GM18519 (cell line): ENCODE data around the gene RCAN1.
"Not testable (repeated sequence)": the region's sequence is repeated elsewhere in the genome, so short reads cannot be mapped to it uniquely, and the experiment has no call there.

Source experiments
- ATAC-seq: cut with Tn5 transposase; IDR thresholded peaks from one replicate; pipeline ENCODE4 v1.9.1; 2021; ENCODE audit warnings: mild to moderate bottlenecking, moderate library complexity; ENCODE audit not compliant: unreplicated experiment, low FRiP score

RCAN1 gene

GRCh38 chr21:34520281-34520680 is 94.6 kb downstream of the RCAN1 start:
- no peak for ATAC-seq

GRCh38 chr21:34519694-34520093 is 95.2 kb downstream of the RCAN1 start:
- no peak for ATAC-seq

- ATAC-seq: no peak
Observed at GRCh38 chr21:34519016-34519415, 95.9 kb downstream of the RCAN1 start.

- ATAC-seq: no peak
Observed at GRCh38 chr21:34518301-34518700, 96.6 kb downstream of the RCAN1 start.

DNA sequence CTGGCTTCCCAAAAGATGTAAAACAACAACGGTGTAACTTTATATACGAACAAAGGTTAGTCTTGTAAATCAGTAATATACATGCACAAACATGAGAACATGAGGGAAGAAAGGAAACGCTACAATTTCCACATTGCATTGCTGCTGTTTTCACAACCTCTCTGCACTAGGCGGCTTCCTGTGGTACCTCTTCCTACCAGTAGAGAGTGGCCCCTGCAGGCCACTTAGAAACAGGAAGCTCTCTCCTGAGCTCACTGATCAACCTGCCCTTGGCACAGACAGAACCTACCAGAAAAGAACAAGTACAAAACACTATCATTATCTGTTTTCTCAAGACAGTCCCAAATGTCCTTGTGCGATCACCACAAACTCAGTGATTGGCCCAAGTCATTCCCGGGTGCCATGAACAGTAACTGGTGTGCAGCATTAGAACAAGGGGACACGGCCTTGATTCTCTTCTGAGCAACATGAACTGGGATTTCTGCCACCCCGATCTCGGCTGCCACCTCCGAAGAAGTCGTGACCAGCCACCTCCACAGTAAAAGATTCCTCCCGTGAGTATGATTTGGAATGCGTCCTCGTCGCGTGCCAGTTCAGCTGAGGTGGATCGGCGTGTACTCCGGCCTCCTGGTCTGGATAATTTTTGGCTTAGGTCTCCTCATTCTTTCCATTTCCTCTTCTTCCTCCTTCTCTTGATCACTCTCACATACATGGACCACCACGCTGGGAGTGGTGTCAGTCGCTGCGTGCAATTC is 97.2 kb downstream of the RCAN1 start:
- no peak for ATAC-seq

- no peak for ATAC-seq
Observed at GRCh38 chr21:34517039-34517438, 97.9 kb downstream of the RCAN1 start.

DNA sequence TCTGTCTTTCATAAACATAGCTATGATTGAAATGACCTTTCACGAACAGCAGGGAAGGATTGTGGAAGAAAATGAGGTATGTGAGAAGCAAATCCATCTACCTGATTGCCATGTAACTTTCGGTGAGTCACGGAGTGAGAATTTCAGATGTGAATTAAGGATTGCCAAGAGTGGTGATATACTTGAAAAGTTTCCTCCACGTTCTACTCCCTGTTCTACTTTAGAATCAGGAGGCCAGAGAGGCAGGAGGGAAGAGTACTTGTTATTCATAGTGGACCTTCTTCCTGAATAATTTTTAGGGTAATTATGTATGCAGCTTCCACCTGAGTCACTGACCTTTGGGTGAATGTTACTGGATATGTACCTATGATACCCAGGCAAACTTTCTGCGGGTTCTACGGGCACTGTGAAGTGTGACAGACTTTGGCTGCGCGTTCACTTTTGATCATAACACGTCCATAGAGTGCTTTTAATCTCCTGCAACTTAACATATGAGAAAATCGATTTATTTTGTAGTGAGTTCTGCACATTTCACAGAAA is 100.3 kb downstream of the RCAN1 start:
- no peak for ATAC-seq

GRCh38 chr21:34513129-34513675 is 101.7 kb downstream of the RCAN1 start:
- no peak for ATAC-seq

DNA sequence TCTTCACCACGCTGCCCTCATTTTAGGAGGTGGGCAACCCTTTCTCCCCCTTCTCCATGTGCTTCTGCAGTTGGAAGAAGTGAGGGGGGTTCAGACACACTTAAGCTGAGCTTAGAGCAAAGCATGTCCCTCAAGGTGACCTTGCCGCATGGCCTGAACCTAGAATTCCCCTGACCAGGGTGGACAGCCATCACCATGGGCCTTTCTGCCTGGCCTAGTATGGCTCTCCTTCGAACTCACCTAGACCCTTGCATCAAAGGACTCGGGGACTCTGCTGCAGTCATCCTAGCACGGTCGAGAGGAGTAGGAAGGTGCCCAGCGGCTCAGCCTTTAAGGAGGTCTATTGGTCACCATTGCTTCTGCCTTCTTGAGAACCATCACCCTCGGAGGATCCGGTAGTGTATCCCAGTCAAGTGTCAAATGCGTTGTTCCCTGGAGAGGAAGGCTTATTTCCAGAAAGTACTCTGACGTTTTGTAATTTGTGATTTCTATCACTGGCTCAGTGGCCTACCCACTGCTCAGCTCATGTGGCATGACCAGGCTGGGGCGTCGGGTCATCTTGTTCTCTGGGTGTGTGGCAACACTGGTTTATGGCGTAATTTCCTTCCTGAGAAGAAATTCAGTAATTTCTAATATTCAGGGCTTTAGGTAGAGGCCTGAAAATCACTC is 103.0 kb downstream of the RCAN1 start, which contains the start of gene KCNE1:
KCNE1 (minus strand) TSS at position 424 of the 669 bp plus-strand sequence. CDS start 62,576 bp downstream, outside the sequence.
- ATAC-seq: no peak

DNA sequence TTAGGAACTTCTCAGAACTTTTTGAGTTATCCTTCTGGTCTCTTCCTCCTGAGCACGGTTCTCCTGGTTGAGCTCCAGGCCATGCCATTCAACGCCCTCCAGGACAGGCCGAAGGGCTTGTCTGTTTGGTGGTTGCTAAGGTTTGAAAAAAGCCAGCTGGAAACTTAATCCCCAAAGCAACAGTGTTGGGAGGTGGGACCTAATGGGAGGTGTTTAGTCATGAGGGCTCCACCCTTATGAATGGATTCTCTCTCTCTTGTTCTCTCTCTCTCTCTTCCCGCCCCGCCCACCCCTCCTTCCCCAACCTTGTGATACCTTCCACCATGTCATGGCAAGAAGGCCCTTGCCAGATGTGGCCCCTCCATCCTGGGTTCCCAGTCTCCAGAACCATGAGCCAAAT is 103.7 kb downstream of the RCAN1 start:
- ATAC-seq: no peak

DNA sequence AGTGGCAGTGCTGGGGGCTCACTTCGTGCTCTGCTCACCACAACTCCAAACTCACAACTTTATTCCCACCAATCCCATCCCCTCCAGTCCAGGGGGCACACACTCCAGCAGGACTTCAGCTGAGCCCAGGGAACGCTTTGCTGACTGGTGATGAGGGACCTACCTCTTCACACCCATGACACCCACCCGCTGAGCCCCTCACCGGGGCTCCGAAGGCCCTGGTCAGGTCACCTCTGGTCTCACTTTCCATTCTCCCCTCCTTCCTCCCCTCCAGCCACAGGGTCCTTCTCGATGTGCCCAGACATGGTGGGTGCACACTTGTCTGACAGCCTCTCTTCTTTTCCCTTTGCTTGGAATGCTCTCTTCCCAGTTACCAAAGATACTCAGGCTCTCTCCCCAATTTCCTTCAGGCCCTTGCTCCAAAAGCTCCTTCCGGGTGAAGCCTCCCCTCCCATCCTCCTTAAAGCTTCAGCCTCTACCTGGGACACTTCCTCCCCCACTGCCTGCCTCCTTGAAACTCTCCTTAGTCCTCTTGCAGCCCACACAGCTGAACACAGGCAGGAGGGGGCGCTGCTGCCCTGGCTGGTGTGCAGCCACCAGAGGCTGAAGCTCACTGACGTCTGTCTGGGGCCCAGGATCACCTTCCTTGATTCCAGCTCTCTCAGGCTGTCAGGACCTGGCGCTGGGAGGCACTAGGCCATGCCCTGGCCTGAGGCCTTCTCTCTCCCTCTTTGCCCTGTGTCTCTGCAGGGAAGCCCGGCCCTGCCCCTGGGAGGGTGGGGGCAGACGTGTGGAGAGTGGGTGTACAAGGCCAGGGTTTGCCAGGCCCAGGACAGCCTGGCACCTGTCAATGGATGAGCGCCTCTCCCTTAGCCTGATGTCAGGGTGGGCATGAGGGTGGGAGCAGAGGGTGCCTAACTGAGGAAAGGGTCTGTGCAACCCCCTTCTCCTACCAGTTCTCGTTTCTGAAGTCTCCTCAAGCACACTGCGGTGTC is 104.5 kb downstream of the RCAN1 start:
- ATAC-seq: no peak

GRCh38 chr21:34509151-34509550 is 105.8 kb downstream of the RCAN1 start:
- ATAC-seq: no peak

DNA sequence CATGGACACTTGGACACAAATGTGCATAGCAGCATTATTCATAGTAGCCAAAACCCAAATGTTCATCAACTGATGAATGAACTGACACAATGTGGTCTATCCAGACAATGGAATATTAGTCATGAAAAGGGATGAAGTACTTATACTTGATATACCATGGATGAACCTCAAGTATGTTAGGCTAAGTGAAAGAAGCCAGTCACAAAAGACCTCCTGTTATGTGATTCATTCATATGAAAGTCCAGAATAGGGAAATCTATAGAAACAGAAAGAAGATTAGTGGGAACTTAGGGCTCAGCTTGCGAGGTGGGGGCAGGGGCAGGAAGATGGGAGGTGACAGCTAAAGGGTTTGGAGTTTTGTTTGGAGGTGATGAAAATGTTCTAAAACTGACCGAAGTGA is 110.3 kb downstream of the RCAN1 start:
- no peak for ATAC-seq

- ATAC-seq: no peak
Observed at GRCh38 chr21:34502480-34503106, 112.3 kb downstream of the RCAN1 start.

- ATAC-seq: no peak
Observed at GRCh38 chr21:34501716-34502115, 113.2 kb downstream of the RCAN1 start.

DNA sequence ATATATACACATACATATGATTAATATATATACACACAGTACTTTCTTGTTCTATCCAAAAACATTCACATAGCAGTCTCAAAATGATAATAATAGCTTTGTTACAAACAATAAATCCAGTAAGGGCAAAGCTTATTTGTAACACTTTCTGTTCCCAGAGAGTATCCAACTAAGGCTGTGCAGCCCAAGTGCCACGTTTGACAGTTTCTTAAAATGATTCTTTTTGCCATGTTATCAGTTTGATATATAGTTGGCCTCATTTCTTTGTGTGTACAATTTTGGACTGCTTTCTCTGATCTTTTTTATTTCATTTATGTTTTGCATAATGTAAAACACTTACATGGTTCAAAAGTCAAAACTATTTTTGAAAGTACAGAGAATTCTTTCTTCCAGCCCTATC is 114.7 kb downstream of the RCAN1 start:
- ATAC-seq: no peak

GRCh38 chr21:34499116-34499515 is 115.8 kb downstream of the RCAN1 start:
- ATAC-seq: no peak

- no peak for ATAC-seq
Observed at GRCh38 chr21:34498623-34499022, 116.3 kb downstream of the RCAN1 start.

DNA sequence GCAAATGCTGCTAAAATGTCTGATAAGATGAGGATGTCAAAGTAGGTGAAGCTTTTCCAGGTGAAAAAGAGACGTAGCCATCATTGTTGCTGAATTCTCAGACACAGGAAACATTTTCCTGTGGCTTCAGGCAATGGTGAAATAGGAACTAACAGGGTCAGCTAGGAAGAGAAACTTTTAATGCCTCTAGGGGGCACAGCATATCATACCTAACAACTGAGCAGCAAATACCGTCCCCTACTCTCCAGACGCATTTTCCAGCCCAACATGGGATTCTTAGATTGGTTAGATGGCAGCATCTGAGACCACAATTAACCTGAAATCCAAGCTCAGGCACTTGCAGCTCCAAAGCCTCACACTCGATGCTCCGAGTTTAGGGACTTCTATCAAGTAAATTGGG is 131.1 kb downstream of the RCAN1 start:
- ATAC-seq: not testable (repeated sequence)

DNA sequence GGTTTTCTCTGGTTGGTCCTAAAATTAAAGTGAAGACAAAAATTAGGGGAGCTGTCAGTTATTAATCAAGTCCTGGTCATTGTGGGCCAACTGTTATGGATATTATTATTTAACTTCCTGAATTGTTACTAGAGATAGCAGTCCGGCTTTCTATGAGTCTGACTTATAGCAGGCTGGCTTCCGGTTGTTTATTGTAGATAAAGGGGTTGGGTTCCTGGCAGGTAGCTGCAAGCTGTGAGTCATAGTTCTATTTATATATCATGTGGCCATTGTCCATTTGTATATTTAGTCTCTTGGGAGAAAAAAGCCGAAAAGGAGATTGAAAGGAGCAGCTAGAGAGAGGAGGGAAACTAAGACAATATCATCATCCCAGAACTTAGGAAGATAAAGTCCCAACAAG is 131.5 kb downstream of the RCAN1 start:
- ATAC-seq: not testable (repeated sequence)
